Glutamatergic neuron (in vitro differentiated cells): Measurements from ENCODE around the gene EFCAB14. TPM values are rescaled to one million over a fixed set of nuclear protein-coding genes. Genes with fewer than 3 reads are reported as not detected.

Experiments used
- DNase-seq: peaks from one replicate; pipeline ENCODE4 v3.0.0; 2022
- H3K27ac Mint-ChIP-seq: one replicate; pipeline ENCODE4 v1.8.0; 2020; ENCODE audit warnings: mild to moderate bottlenecking, mixed read lengths, inconsistent platforms; ENCODE audit not compliant: unreplicated experiment
- H3K27me3 Mint-ChIP-seq: one replicate; pipeline ENCODE4 v1.8.0; 2020; ENCODE audit warnings: mild to moderate bottlenecking, moderate library complexity, mixed read lengths, inconsistent platforms; ENCODE audit not compliant: unreplicated experiment
- H3K36me3 Mint-ChIP-seq: one replicate; pipeline ENCODE4 v1.8.0; 2020; ENCODE audit warnings: mild to moderate bottlenecking, mixed read lengths, inconsistent platforms; ENCODE audit not compliant: unreplicated experiment
- H3K4me1 Mint-ChIP-seq: one replicate; pipeline ENCODE4 v1.8.0; 2020; ENCODE audit warnings: mild to moderate bottlenecking, low read depth, mixed read lengths, inconsistent platforms; ENCODE audit not compliant: unreplicated experiment
- H3K4me3 Mint-ChIP-seq: one replicate; pipeline ENCODE4 v1.8.0; 2020; ENCODE audit warnings: mild to moderate bottlenecking, mixed read lengths, inconsistent platforms; ENCODE audit not compliant: unreplicated experiment
- H3K9me3 Mint-ChIP-seq: one replicate; pipeline ENCODE4 v1.8.0; 2020; ENCODE audit warnings: mild to moderate bottlenecking, moderate library complexity, mixed read lengths, inconsistent platforms; ENCODE audit not compliant: unreplicated experiment
- CTCF ChIP-seq: fragments of 200-600 bp; sonication (generic); IDR thresholded peaks from one replicate; pipeline ENCODE4 v1.5.0; 2021; ENCODE audit not compliant: partially characterized antibody, unreplicated experiment
- total RNA-seq: library from RNA; stranded (reverse); fragmentation: NEBNext Ultra II Directional; extraction: Animal tissue kit (Norgen Biotek cat#: 25700); gene quantifications from one replicate; pipeline ENCODE4 v1.2.1, GENCODE V29; 2021; ENCODE audit not compliant: unreplicated experiment

EFCAB14 gene
- total RNA-seq, 1 donor from 2014 or later = 18.8 TPM

GRCh38 chr1:46687093-46687659 is 31.7 kb downstream of the EFCAB14 start:
- H3K27ac Mint-ChIP-seq = no peak overlapping the region
- no peaks in the 10 kb centered on the region for H3K27me3 Mint-ChIP-seq
- H3K36me3 Mint-ChIP-seq = no peaks in the 10 kb centered on the region
- H3K9me3 Mint-ChIP-seq = peaks cover 2% of the 10 kb centered on the region
- no peaks in the 10 kb centered on the region for H3K4me1 Mint-ChIP-seq
- no peak for DNase-seq
- TF ChIP-seq CTCF = no peak
- no peak overlapping the region for H3K4me3 Mint-ChIP-seq

- Mint-ChIP-seq H3K9me3 (peaks cover 2% of the 10 kb centered on the region), H3K4me1 (no peaks in the 10 kb centered on the region), H3K4me3 (no peak overlapping the region), H3K27me3 (no peaks in the 10 kb centered on the region), H3K36me3 (no peaks in the 10 kb centered on the region), H3K27ac (no peak overlapping the region)
- DNase-seq = no peak
- TF ChIP-seq CTCF = no peak
These were observed 32.7 kb downstream of the EFCAB14 start for GRCh38 chr1:46686255-46686654.

GRCh38 chr1:46684670-46685069 is 34.2 kb downstream of the EFCAB14 start:
- H3K27ac Mint-ChIP-seq = no peak overlapping the region
- H3K36me3 Mint-ChIP-seq = no peaks in the 10 kb centered on the region
- H3K27me3 Mint-ChIP-seq = no peaks in the 10 kb centered on the region
- no peak for DNase-seq
- H3K4me3 Mint-ChIP-seq = no peak overlapping the region
- H3K9me3 Mint-ChIP-seq = peaks cover 2% of the 10 kb centered on the region
- H3K4me1 Mint-ChIP-seq = no peaks in the 10 kb centered on the region
- TF ChIP-seq CTCF = no peak

- Mint-ChIP-seq H3K27ac (no peak overlapping the region), H3K36me3 (no peaks in the 10 kb centered on the region), H3K4me1 (no peaks in the 10 kb centered on the region), H3K4me3 (no peak overlapping the region), H3K9me3 (no peaks in the 10 kb centered on the region), H3K27me3 (no peaks in the 10 kb centered on the region)
- no peak for TF ChIP-seq CTCF
- no peak for DNase-seq
These were observed 36.9 kb downstream of the EFCAB14 start for GRCh38 chr1:46682064-46682463.

- H3K4me1 Mint-ChIP-seq = no peaks in the 10 kb centered on the region
- no peaks in the 10 kb centered on the region for H3K36me3 Mint-ChIP-seq
- H3K4me3 Mint-ChIP-seq = no peak overlapping the region
- DNase-seq = no peak
- no peaks in the 10 kb centered on the region for H3K27me3 Mint-ChIP-seq
- H3K9me3 Mint-ChIP-seq = no peaks in the 10 kb centered on the region
- no peak for TF ChIP-seq CTCF
- H3K27ac Mint-ChIP-seq = no peak overlapping the region
These were observed 37.4 kb downstream of the EFCAB14 start for GRCh38 chr1:46681333-46682034.
